ENCODE results near the gene SPINT1.

DNA sequence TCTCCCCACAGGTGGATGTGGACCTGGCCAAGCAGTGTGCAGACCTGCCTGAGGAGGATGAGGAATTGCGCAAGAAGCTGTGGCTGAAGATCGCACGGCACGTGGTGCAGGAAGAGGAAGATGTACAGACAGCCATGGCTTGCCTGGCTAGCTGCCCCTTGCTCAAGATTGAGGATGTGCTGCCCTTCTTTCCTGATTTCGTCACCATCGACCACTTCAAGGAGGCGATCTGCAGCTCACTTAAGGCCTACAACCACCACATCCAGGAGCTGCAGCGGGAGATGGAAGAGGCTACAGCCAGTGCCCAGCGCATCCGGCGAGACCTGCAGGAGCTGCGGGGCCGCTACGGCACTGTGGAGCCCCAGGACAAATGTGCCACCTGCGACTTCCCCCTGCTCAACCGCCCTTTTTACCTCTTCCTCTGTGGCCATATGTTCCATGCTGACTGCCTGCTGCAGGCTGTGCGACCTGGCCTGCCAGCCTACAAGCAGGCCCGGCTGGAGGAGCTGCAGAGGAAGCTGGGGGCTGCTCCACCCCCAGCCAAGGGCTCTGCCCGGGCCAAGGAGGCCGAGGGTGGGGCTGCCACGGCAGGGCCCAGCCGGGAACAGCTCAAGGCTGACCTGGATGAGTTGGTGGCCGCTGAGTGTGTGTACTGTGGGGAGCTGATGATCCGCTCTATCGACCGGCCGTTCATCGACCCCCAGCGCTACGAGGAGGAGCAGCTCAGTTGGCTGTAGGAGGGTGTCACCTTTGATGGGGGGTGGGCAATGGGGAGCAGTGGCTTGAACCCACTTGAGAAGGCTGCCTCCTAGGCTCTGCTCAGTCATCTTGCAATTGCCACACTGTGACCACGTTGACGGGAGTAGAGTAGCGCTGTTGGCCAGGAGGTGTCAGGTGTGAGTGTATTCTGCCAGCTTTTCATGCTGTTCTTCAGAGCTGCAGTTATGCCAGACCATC lies 59.0 kb downstream of the SPINT1 start:
- TF ChIP-seq GATA2 (IDR thresholded peaks at IDR 0.05; ENCODE audit: low read depth, low read length), result no peak
- no peak for TF ChIP-seq GATA3 (IDR thresholded peaks at IDR 0.05; ENCODE audit: low read depth, low read length)
